ENCODE measurements around the gene TALDO1.

TALDO1 gene

DNA sequence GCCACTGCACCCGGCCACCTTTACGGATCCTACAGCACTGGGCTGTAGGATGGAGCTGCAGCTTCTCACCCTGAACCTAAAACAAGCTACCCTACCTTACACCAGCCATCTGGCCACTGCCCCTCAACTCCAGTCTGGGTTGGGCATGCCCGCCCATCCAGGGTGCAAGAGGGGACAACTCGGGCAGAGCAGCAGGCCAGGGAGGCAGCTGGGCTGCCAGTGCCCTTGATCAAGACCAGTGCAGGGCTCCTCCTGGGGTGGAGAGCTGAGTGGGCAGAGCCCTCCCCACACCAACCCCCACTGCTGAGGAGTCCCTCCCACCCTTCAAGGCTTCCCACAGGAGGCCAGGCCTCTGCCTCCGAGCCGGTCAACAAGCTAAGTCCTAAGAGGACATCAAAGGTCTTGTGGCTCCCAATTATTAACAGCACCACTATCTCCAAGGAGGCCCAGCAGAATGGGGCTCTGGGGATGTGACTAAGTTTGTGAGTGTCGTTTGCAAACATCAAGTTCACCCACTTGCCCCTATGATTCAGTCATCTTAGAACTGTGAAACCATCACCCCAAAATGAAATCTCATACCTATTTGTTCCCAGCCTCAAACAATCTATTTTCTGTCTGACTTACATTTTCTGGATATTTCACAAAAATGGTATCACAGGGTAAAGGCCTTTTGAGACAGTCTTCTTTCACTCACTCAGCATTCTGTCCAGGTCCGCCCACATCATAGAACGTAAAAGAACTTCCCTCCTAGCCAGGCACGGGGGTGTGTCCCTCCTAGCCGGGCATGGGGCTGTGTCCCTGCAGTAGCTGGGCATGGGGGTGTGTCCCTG, 19.1 kb downstream of the TALDO1 start:
- H3K9ac ChIP-seq (ENCODE audit: low read length): no peak overlapping the region
- no peaks in the 10 kb centered on the region for H3K27me3 ChIP-seq (ENCODE audit: insufficient read depth, low read length)
- no peaks in the 10 kb centered on the region for H3K9me2 ChIP-seq (ENCODE audit: low read depth, low read length)
- no peak overlapping the region for H3K4me2 ChIP-seq (ENCODE audit: low read length)
- H3K9me3 ChIP-seq (ENCODE audit: low read length): no peaks in the 10 kb centered on the region
- no peak overlapping the region for H3K27ac ChIP-seq (ENCODE audit: low read depth, low read length, poor library complexity, severe bottlenecking)
- TF ChIP-seq, protein P1, sequence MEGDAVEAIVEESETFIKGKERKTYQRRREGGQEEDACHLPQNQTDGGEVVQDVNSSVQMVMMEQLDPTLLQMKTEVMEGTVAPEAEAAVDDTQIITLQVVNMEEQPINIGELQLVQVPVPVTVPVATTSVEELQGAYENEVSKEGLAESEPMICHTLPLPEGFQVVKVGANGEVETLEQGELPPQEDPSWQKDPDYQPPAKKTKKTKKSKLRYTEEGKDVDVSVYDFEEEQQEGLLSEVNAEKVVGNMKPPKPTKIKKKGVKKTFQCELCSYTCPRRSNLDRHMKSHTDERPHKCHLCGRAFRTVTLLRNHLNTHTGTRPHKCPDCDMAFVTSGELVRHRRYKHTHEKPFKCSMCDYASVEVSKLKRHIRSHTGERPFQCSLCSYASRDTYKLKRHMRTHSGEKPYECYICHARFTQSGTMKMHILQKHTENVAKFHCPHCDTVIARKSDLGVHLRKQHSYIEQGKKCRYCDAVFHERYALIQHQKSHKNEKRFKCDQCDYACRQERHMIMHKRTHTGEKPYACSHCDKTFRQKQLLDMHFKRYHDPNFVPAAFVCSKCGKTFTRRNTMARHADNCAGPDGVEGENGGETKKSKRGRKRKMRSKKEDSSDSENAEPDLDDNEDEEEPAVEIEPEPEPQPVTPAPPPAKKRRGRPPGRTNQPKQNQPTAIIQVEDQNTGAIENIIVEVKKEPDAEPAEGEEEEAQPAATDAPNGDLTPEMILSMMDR (IDR thresholded peaks at IDR 0.05; ENCODE audit: low read length): no peak
- no peak for TF ChIP-seq EZH2 (IDR thresholded peaks at IDR 0.05; ENCODE audit: borderline replicate concordance, low read length)
- H3K4me3 ChIP-seq (ENCODE audit: low read depth, low read length, poor library complexity, severe bottlenecking): no peak overlapping the region
- H3K4me1 ChIP-seq (ENCODE audit: insufficient read depth, low read length, severe bottlenecking): peaks cover 5% of the 10 kb centered on the region
- no peak overlapping the region for H2AFZ ChIP-seq (ENCODE audit: low read length)
- H3F3A ChIP-seq (ENCODE audit: insufficient read depth, low read length): no peaks in the 10 kb centered on the region
- H4K20me1 ChIP-seq (ENCODE audit: insufficient read depth, low read length): no peaks in the 10 kb centered on the region
- H3K79me2 ChIP-seq (ENCODE audit: insufficient read depth, low read length): no peaks in the 10 kb centered on the region
- H3K36me3 ChIP-seq (ENCODE audit: insufficient read depth, low read length): peaks cover 75% of the 10 kb centered on the region

DNA sequence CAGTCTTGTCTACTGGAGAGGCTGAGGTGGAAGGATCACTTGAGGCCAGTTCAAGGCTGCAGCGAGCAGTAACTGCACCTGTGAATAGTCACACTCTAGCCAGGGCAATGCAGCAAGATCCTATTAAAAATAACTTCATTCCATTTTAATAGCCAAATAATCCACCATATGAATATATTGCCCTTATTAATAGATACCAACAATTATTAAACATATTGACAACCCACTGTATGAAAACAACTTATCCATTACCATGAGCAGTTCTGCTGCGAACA, 19.6 kb downstream of the TALDO1 start:
- Histone ChIP-seq H3K4me1 (ENCODE audit: insufficient read depth, low read length, severe bottlenecking) (peaks cover 5% of the 10 kb centered on the region), H4K20me1 (ENCODE audit: insufficient read depth, low read length) (no peaks in the 10 kb centered on the region), H3K9ac (ENCODE audit: low read length) (no peak overlapping the region), H3K4me2 (ENCODE audit: low read length) (no peak overlapping the region), H3F3A (ENCODE audit: insufficient read depth, low read length) (no peaks in the 10 kb centered on the region), H2AFZ (ENCODE audit: low read length) (no peak overlapping the region), H3K9me3 (ENCODE audit: low read length) (no peaks in the 10 kb centered on the region), H3K27me3 (ENCODE audit: insufficient read depth, low read length) (no peaks in the 10 kb centered on the region), H3K36me3 (ENCODE audit: insufficient read depth, low read length) (peaks cover 75% of the 10 kb centered on the region), H3K9me2 (ENCODE audit: low read depth, low read length) (no peaks in the 10 kb centered on the region), H3K4me3 (ENCODE audit: low read depth, low read length, poor library complexity, severe bottlenecking) (no peak overlapping the region), H3K27ac (ENCODE audit: low read depth, low read length, poor library complexity, severe bottlenecking) (no peak overlapping the region), H3K79me2 (ENCODE audit: insufficient read depth, low read length) (no peaks in the 10 kb centered on the region)
- TF ChIP-seq, protein P1 (IDR thresholded peaks at IDR 0.05; ENCODE audit: low read length): no peak
- TF ChIP-seq EZH2 (IDR thresholded peaks at IDR 0.05; ENCODE audit: borderline replicate concordance, low read length): no peak

DNA sequence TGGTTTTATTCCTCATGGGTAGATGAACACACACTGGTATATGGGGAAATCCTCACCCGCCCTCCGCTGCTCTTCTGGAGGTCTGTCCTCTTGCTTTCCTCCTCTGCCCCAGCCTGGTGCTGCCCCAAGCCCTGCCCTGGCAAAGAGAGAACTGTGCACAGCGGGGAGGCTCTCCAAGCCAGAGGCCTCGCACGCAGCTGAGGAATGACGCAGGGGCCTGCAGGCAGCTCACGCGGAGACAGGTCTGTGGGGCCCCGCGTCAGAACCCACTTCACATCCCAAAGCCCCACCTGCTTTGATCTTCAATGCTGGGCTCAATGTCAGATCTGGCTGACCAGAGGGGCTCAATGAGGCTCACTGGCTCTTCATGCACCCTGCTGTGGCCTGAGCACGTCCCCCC, 20.0 kb downstream of the TALDO1 start:
- H3K36me3 ChIP-seq (ENCODE audit: insufficient read depth, low read length): peaks cover 74% of the 10 kb centered on the region
- H2AFZ ChIP-seq (ENCODE audit: low read length): no peak overlapping the region
- no peaks in the 10 kb centered on the region for H3K9me3 ChIP-seq (ENCODE audit: low read length)

More for the DNA sequence above, 20.0 kb downstream of the TALDO1 start:
- Histone ChIP-seq H3F3A (ENCODE audit: insufficient read depth, low read length) (no peaks in the 10 kb centered on the region), H3K9ac (ENCODE audit: low read length) (no peak overlapping the region), H3K27me3 (ENCODE audit: insufficient read depth, low read length) (no peaks in the 10 kb centered on the region), H3K4me3 (ENCODE audit: low read depth, low read length, poor library complexity, severe bottlenecking) (no peak overlapping the region), H3K4me2 (ENCODE audit: low read length) (no peak overlapping the region), H3K27ac (ENCODE audit: low read depth, low read length, poor library complexity, severe bottlenecking) (no peak overlapping the region), H3K79me2 (ENCODE audit: insufficient read depth, low read length) (no peaks in the 10 kb centered on the region), H3K9me2 (ENCODE audit: low read depth, low read length) (no peaks in the 10 kb centered on the region), H3K4me1 (ENCODE audit: insufficient read depth, low read length, severe bottlenecking) (peaks cover 5% of the 10 kb centered on the region), H4K20me1 (ENCODE audit: insufficient read depth, low read length) (no peaks in the 10 kb centered on the region)
- TF ChIP-seq EZH2 (IDR thresholded peaks at IDR 0.05; ENCODE audit: borderline replicate concordance, low read length): no peak
- TF ChIP-seq, protein P1 (IDR thresholded peaks at IDR 0.05; ENCODE audit: low read length): no peak
